Thoracic aorta endothelial cell (primary cell): ENCODE results near the gene ANXA8. TPM values are rescaled to one million over a fixed set of nuclear protein-coding genes. Genes with fewer than 3 reads are reported as not detected.

Experiments used
- small RNA-seq: library from RNA; depleted of rRNA; stranded (forward); fragments of <200 nt; gene quantifications from one replicate; pipeline ENCODE3, GENCODE V24; 2012
- total RNA-seq: library from RNA; depleted of rRNA; stranded (reverse); fragments of >200 nt; gene quantifications from 2 replicates; pipeline ENCODE4 v1.2.3, GENCODE V29; 2012

ANXA8 gene
- total RNA-seq = not detected in 2 replicates

GRCh38 chr10:47483923-47484322, at the start of gene ANXA8:
TSS of gene ANXA8 (minus strand) at chr10:47484115. CDS start at chr10:47483933, 182 bp downstream.

GRCh38 chr10:47523475-47523874, 39.6 kb upstream of the ANXA8 start, which contains the start of gene AGAP9:
TSS of gene AGAP9 (minus strand) at chr10:47523638. CDS start at chr10:47523526, 112 bp downstream.

DNA sequence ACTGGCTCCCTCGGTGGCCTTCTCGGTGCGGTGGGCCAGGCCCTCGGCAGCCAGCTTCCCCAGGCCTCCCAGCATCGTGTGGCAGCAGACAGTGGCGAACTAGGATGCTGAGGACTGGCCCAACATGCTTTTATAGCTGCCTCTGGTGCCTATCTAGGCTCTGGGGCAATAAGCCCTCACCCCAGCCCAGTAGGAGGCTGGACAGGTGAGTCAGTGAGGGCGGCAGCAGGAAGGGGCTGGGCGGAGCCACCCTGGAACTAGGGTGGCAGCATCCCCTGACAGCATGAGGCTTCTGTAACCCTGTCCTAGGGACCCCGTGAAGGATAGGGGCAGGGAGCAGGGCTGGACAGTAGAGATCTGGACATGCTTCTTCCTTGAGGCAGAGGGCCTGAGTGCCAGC, 7.7 kb upstream of the ANXA8 start, which contains the start of gene FAM25G:
Gene FAM25G, minus strand, starts transcription at position 101 of the 400 bp plus-strand sequence. Its CDS starts 26 bp downstream, at position 75.

Small RNAs within 50 kb of the gene (small RNA-seq; reads per million reads assigned to genes)
- gene AL591684.3 (not detected), gene RNA5SP312 (not detected)

Other genes starting within 250 kb of the ANXA8 start
- not detected in 2 replicates for gene GDF10, start 183.9 kb downstream of the ANXA8 start, total RNA-seq
- not detected in 2 replicates for gene GDF2, start 161.7 kb downstream of the ANXA8 start, total RNA-seq
- gene RBP3, start 135.8 kb downstream of the ANXA8 start, total RNA-seq = not detected in 2 replicates
- 0.07 TPM in 1 of 2 replicates, not detected in the other for gene ZNF488, start 99.8 kb downstream of the ANXA8 start, total RNA-seq
- gene FAM25G, start 7.6 kb upstream of the ANXA8 start, total RNA-seq = not detected in 2 replicates
- 3.9 and 5.3 TPM in 2 replicates for gene AGAP9, start 39.5 kb upstream of the ANXA8 start, total RNA-seq